ENCODE results near the gene SYNGR4.
"Not testable (repeated sequence)": the region's sequence is repeated elsewhere in the genome, so short reads cannot be mapped to it uniquely, and the experiment has no call there.

Gene SYNGR4, protein sequence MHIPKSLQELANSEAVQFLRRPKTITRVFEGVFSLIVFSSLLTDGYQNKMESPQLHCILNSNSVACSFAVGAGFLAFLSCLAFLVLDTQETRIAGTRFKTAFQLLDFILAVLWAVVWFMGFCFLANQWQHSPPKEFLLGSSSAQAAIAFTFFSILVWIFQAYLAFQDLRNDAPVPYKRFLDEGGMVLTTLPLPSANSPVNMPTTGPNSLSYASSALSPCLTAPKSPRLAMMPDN

GRCh38 chr19:48363810-48364597, at the start of gene SYNGR4, which contains the start of gene TMEM143:
Gene SYNGR4, plus strand, starts transcription at chr19:48364367. Its CDS starts 1,476 bp downstream, at chr19:48365843.
Gene TMEM143, minus strand, starts transcription at chr19:48363940. Its CDS starts 20 bp downstream, at chr19:48363920.
- peak; percentile 100 for DNase-seq

- no peak for DNase-seq
These were observed 48.5 kb upstream of the SYNGR4 start for GRCh38 chr19:48315712-48316111.

DNA sequence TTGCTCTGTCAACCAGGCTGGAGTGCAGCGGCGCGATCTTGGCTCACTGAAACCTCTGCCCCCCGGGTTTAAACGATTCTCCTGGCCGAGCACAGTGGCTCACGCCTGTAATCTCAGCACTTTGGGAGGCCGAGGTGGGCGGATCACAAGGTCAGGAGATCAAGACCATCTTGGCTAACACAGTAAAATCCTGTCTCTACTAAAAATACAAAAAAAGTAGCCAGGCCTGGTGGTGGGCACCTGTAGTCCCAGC, 46.5 kb upstream of the SYNGR4 start:
- DNase-seq, result not testable (repeated sequence)

DNA sequence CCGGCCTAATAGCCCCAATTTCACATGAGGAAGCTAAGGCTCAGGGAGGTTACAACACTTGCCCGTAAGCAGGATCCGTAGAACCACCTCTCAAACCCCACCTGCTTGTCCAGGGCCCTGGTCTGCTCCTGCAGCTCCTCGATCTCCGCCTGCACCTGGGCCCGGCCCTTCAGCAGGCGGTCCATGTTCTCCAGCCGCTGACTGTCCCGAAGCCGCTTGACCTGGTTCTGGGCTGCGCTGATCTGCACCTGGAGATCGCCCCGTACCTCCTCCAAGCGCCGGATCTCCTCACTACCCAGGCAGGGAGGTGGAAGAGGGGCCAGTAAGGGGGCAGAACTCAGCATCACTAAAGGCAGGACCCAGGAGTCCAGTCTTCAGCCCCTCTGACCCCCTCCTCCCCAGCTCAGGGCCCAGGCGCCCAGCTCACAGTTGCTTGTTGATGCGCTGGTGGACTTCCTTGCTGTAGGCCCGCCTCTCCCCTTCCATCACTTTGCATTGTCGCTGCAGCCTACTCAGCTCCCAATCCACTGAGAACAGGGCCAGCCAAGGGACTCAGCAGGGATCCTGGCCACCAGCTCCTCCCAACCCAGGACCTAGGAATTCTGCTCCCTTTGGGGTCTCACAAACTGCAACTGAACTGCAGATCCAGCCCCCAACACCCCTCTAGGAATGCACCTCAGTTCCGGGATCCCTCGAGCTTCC, 45.7 kb upstream of the SYNGR4 start:
- no peak for DNase-seq

GRCh38 chr19:48319647-48320541, 44.3 kb upstream of the SYNGR4 start:
- peak; percentile 79 for DNase-seq

DNA sequence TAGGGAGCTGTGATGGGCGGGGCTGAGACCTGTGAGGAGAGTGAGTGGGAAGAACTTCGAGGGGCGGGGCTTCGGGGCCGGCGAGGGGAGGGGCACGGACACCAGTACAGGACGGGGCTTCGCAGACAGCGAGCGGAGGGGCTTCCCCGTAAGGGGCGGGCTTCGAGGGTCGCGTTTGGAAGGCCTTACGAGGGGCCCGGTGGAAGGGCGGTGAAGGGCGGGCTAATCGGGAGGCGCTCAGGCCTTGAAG, 42.9 kb upstream of the SYNGR4 start:
- peak; percentile 92 for DNase-seq

DNA sequence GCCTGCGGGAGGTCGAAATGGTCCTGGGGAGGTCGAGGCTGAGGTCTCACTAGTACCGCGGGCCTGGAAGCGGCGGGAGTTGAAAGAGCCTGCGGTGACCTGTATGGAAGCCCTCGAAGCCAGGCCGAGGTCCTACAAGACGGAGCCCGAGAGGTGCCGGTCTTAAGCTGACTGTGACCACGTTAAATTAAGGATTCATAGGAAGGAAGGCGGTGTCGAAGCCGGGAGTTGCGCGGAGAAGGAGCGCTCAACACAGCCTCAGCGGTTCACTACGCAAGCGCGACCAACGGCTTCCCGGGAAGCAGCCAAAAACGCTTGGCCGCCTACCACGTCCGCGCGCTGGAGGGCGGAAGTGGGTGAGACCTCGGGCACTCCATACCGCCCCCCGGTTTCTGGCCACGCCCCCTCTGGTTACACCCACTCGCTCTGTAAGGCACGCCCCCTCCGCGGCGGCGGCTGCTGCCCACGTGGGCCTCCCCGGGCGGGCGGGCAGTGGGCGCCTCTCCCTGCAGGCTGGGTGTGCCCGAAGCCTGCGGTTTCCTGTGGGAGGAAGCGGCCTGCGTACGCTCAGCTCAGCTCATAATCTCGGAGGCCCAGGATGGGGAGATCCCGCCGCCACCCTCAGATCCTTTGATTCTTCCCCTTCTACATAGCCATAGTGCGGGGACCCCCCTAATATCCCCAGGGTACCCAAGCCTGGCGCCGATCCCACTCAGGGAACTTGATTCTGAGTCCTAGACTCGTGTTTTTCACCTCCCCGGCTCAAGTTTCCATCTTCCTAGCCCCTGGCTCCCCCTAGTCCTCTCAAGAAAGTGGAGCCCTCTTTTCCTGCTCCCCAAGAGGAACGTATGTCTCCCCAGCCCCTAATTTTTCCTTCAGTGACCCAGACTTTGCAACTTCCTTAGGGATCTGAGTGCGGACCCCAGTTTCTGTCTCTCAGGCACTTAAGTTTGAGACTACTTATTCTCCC, 42.3 kb upstream of the SYNGR4 start:
- peak; percentile 99 for DNase-seq

DNA sequence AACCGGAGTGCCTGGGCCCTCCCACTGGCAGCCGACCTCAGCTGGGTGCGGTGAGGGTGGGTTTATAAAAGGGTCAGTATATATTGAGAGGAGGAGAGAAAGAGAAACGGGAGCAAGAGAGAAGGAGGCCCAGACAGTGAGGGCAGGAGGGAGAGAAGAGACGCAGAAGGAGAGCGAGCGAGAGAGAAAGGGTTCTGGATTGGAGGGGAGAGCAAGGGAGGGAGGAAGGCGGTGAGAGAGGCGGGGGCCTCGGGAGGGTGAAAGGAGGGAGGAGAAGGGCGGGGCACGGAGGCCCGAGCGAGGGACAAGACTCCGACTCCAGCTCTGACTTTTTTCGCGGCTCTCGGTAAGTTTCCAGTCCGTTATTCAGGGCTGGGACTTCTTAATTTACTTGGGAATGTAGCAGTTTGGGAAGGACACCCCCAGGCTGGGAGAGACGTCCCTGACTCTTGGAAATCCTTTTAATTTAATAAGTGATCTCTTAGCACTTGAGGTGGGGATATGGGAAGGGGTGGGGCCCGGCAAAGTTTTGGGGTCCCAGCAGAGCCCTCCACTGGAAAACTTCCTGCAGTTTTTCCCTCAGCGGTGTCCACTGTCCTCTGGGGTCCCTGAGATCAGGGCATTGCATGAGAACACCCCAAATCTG, 38.8 kb upstream of the SYNGR4 start, which contains the start of gene EMP3:
Gene EMP3, plus strand, starts transcription at position 288 of the 646 bp plus-strand sequence. CDS start 1,293 bp downstream, outside the sequence.
- peak; percentile 92 for DNase-seq

- peak; percentile 60 for DNase-seq
These were observed 34.8 kb upstream of the SYNGR4 start for GRCh38 chr19:48329167-48329891.

DNA sequence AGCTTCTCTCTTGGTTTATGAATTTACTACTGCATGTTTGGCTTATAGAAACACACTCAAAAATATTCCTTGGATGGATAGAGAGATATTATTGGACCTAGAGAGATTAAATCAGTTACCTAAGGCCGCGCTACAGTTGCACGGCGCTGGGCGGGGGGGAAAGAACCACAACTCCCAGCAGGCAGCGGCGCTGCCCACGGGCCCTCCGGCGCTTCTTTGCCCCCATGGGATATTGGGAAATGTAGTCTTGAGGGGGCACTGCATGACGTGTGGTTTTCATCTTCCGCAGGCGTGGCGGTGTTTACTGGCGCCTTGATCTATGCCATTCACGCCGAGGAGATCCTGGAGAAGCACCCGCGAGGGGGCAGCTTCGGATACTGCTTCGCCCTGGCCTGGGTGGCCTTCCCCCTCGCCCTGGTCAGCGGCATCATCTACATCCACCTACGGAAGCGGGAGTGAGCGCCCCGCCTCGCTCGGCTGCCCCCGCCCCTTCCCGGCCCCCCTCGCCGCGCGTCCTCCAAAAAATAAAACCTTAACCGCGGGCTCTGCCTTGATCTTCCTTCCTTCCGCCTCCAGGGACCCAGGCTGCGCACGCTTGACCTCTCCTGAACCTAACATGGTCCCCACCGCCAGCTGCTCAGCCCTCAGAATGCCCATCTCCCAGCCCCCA, 34.0 kb upstream of the SYNGR4 start:
- DNase-seq, result peak; percentile 30

DNA sequence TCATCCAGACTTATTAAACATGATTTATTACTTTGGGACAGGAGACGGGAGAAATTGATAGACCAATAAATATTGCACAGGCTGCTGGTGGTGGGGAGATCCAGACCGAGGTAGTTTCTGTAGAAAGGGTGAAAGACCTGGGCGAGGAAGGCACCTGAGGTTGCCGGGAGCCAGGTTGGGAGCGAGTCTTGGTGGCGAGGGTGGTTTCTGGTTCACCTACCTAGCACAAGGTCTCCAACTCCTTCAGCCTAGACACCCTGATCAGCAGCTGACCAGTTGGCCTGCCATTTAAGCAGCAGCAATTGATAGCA, 31.9 kb upstream of the SYNGR4 start:
- DNase-seq, result no peak

- DNase-seq, result peak; percentile 97
These were observed 31.3 kb upstream of the SYNGR4 start for GRCh38 chr19:48332662-48333466.

GRCh38 chr19:48333467-48334384, 30.4 kb upstream of the SYNGR4 start:
- DNase-seq, result peak; percentile 91

DNA sequence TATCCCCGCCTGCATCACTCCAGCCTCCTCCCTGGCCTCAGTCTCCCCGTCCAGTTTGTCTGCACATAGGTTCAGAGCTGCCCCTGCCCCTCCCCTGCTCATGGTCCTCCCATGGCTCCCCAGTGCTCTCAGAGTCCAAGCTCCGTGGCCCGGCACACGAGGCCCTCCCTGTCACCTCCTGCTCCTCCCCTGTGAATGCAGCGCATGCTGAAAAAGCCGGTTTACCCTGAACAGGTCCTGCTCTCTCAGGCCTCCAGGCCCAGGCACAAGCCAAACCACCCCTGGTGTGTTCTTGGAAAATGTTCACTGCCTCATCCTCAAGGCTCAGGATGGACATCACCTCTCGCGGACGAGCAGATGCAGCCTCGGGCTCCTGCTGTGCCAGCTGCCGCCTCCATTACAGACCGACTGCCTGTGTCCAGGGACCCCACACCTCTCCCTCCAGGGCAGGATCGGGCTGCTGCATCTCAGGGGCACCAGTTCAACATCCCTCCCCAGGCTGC, 25.9 kb upstream of the SYNGR4 start:
- DNase-seq, result no peak

DNA sequence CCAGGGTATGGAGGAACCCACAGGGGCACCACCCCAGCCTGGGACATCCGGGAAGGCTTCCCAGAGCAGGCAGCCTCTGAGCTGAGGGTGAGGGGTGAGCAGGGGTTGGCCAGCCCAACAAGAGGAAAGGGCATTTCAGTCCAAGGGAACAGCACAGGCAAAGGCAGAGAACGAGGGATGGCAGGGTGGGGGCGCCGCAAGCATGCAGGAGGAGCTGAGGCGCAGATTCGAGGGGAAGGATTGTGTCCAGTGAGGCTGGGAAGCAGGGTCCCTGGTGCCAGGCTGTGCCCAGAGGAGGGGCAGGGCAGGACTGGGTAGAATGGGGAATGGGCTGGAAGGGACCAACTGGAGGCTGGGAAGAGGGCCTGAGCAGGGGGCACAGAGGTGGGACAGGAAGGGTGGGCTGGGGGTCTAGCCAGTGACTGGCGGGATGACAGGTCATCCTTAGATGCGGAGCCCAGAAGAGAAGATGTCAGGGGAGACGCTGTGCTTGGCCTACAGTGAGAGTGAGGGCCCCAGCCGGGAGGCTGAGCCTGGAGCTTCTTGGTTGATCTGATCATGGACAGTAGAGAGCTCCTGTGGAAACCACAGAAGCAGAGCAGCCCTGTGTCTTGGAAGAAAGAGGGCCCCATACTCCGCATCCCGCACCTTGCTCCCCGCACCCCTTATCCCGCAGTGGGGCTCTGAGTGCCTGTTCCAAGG, 25.2 kb upstream of the SYNGR4 start:
- DNase-seq, result no peak

GRCh38 chr19:48340995-48341394, 23.2 kb upstream of the SYNGR4 start:
- no peak for DNase-seq

Data from fibroblast of upper back skin (primary cell).